Adrenal gland (tissue), 5 donors: ENCODE results near the gene TBC1D22A.

Experiments
- CTCF ChIP-seq, 6 experiments: fragments of 450-650 bp in 4 of 6; fragments of 200-600 bp in 2 of 6; sonication (generic) in 1 of 6; IDR thresholded peaks; 1 replicate in 5 of 6; 2 replicates in 1 of 6; pipeline versions ENCODE4 v1.5.1 to v1.8.0; 2016 to 2021; ENCODE audit warnings: antibody characterized with exemption in 6 of 6, mild to moderate bottlenecking in 2 of 6, moderate library complexity in 1 of 6
- POLR2A ChIP-seq, 2 donors: fragments of 450-650 bp; IDR thresholded peaks; one replicate each; pipeline ENCODE4 v1.6.1; 2017; ENCODE audit warnings: antibody characterized with exemption in 2 of 2, mild to moderate bottlenecking in 2 of 2, moderate library complexity in 1 of 2
- donor health status: DM: no; HTN: no; CAD: no.

- no peak for TF ChIP-seq CTCF (IDR thresholded peaks at IDR 0.05)
- no peak for TF ChIP-seq POLR2A (IDR thresholded peaks at IDR 0.05)
Measured at GRCh38 chr22:46896166-46896565, 133.7 kb downstream of the TBC1D22A start.
